GM12872 (cell line): ENCODE results near the gene CDC42EP3.

Experiments
- TF ChIP-seq, protein P1 (sequence below): IDR thresholded peaks from 3 replicates; pipeline ENCODE4 v1.5.1; 2011; ENCODE audit warnings: low read depth, mild to moderate bottlenecking, low read length, moderate library complexity; ENCODE audit not compliant: insufficient read depth

CDC42EP3 gene

GRCh38 chr2:37682473-37682872, 11.0 kb upstream of the CDC42EP3 start:
- TF ChIP-seq, protein P1, sequence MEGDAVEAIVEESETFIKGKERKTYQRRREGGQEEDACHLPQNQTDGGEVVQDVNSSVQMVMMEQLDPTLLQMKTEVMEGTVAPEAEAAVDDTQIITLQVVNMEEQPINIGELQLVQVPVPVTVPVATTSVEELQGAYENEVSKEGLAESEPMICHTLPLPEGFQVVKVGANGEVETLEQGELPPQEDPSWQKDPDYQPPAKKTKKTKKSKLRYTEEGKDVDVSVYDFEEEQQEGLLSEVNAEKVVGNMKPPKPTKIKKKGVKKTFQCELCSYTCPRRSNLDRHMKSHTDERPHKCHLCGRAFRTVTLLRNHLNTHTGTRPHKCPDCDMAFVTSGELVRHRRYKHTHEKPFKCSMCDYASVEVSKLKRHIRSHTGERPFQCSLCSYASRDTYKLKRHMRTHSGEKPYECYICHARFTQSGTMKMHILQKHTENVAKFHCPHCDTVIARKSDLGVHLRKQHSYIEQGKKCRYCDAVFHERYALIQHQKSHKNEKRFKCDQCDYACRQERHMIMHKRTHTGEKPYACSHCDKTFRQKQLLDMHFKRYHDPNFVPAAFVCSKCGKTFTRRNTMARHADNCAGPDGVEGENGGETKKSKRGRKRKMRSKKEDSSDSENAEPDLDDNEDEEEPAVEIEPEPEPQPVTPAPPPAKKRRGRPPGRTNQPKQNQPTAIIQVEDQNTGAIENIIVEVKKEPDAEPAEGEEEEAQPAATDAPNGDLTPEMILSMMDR, result no peak

DNA sequence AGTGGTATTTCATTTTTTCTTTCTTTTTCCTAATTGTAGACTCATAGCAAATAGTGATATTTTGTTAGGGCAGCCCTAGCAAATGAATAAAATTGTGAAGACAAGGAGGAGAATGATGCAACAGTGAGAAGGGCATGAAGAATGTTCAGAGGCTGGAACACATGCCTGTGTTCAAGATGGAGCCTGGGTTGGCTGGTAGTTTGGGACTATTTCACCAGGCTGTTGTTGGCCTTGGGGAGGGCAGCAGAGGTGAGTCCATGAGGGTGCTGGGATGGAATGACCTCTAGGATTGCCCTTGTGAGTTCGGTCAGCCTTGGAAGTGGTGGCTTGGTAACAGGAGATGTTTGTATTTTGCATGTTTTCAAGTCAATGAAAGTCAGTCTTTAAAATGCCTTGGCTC, 10.1 kb upstream of the CDC42EP3 start:
- TF ChIP-seq, protein P1, result no peak

DNA sequence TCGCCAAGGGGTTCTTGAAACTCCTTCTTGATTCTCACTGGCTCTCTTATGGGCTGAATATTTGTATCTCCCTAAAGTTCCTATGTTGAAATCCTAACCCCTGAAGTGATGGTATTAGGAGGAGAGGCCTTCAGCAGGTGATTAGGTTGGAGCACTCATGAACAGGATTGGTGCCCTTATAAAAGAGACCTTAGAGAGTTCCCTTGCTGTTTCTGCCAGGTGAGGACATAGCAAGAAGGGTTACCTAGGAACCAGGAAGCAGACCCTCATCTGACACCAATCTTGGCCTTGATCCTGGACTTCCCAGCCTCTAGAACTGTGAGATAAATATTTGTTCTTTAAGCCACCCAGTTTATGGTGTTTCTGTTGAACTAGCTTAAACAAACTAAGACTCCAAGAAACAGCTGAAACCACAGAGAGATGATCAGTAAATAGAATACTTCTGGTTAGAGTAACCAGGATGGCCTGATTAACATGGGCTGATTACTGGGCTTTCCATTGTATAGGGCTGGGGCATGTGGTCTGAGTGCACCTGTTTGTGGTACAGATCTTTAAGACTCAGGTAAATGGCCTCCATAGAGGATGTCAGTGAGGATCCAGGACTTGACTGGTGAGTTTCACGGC, 7.7 kb upstream of the CDC42EP3 start:
- TF ChIP-seq, protein P1, result no peak

DNA sequence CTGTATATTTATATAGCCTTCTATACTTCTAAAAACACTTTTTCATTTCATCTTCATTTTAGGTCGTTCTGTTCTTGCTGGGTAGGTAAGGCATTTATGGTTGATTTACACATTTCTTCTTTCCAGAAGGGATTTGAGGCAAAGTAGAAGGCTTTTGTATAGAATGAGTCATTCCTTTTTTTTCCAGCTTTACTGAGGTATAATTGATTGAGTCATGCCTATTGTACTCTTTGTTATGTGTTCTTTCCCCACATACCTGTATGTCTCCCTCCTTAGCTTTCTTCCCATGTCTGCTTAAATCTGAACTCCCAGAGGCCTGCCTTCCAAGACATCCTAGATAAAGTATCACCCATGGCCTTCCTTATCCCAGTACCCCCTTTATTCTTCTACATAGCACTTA, 4.8 kb upstream of the CDC42EP3 start:
- TF ChIP-seq, protein P1, result no peak

DNA sequence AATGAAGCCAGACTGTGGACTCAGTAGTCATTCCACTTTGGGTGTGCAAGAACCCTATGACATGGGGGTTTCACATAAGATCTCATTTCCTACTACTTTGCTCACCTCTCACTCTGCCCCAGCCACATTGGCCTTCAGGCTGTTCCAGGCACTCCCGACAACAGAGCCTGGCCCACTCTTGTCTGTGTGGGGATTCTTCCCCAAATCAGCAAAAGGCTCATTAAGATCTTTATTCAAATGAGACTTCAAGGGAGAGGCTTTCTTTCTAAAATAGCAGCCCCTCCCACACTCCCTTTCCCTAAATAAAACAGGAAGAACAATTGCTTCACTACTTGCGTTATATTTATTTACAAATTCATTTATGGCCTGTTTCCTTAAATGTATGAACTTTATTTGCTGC, 3.5 kb upstream of the CDC42EP3 start:
- TF ChIP-seq, protein P1, result no peak

- TF ChIP-seq, protein P1, result no peak
Measured at GRCh38 chr2:37672870-37673184, 1.4 kb upstream of the CDC42EP3 start.

GRCh38 chr2:37672104-37672869, 845 bp upstream of the CDC42EP3 start:
- TF ChIP-seq, protein P1, result no peak
